IPS-NIHi11 (cell line): ENCODE data around the gene TRMT1L.

Experiments used
- DNase-seq: peaks from one replicate; pipeline ENCODE4 v3.0.0; 2012; ENCODE audit warnings: mixed read lengths, low spot score

The TRMT1L gene

GRCh38 chr1:185129708-185130107 lies 27.0 kb downstream of the TRMT1L start:
- DNase-seq, result no peak

- DNase-seq, result no peak
Measured at GRCh38 chr1:185112356-185112755, 44.4 kb downstream of the TRMT1L start.

- no peak for DNase-seq
Measured at GRCh38 chr1:185111873-185112272, 44.9 kb downstream of the TRMT1L start.

GRCh38 chr1:185110145-185110544 lies 46.6 kb downstream of the TRMT1L start:
- DNase-seq, result no peak

GRCh38 chr1:185108321-185108720 lies 48.4 kb downstream of the TRMT1L start:
- DNase-seq, result no peak

GRCh38 chr1:185105121-185105520 lies 51.6 kb downstream of the TRMT1L start:
- DNase-seq, result no peak

- no peak for DNase-seq
Measured at GRCh38 chr1:185104083-185104482, 52.7 kb downstream of the TRMT1L start.

- no peak for DNase-seq
Measured at GRCh38 chr1:185096531-185096930, 60.2 kb downstream of the TRMT1L start.

GRCh38 chr1:185094761-185095160 lies 62.0 kb downstream of the TRMT1L start:
- DNase-seq, result no peak

GRCh38 chr1:185091480-185091879 lies 65.3 kb downstream of the TRMT1L start:
- no peak for DNase-seq

- no peak for DNase-seq
Measured at GRCh38 chr1:185087746-185088145, 69.0 kb downstream of the TRMT1L start.

- DNase-seq, result no peak
Measured at GRCh38 chr1:185087101-185087500, 69.7 kb downstream of the TRMT1L start.

- DNase-seq, result no peak
Measured at GRCh38 chr1:185083818-185084217, 72.9 kb downstream of the TRMT1L start.

- no peak for DNase-seq
Measured at GRCh38 chr1:185080422-185080821, 76.3 kb downstream of the TRMT1L start.

GRCh38 chr1:185077374-185077773 lies 79.4 kb downstream of the TRMT1L start:
- DNase-seq, result no peak

GRCh38 chr1:185075476-185075875 lies 81.3 kb downstream of the TRMT1L start:
- no peak for DNase-seq

- peak; percentile 8 for DNase-seq
Measured at GRCh38 chr1:185074307-185074706, 82.4 kb downstream of the TRMT1L start.

GRCh38 chr1:185073725-185074124 lies 83.0 kb downstream of the TRMT1L start:
- no peak for DNase-seq

GRCh38 chr1:185070051-185070450 lies 86.7 kb downstream of the TRMT1L start:
- no peak for DNase-seq

GRCh38 chr1:185069202-185069772 lies 87.5 kb downstream of the TRMT1L start:
- DNase-seq, result no peak

- DNase-seq, result no peak
Measured at GRCh38 chr1:185068341-185068740, 88.4 kb downstream of the TRMT1L start.
